Measurements from ENCODE around the gene RBBP8. TPM values are rescaled to one million over a fixed set of nuclear protein-coding genes. Genes with fewer than 3 reads are reported as not detected.
A peak's percentile ranks its signal among the peaks of the same experiment; 100 is the strongest.

The RBBP8 gene
- polyA plus RNA-seq, 1 donor: 10.4 TPM

- DNase-seq: no peak
Observed at GRCh38 chr18:22999647-23000046, 66.5 kb downstream of the RBBP8 start.

GRCh38 chr18:23003289-23003688 is 70.2 kb downstream of the RBBP8 start:
- DNase-seq: no peak

GRCh38 chr18:23012249-23012648 is 79.1 kb downstream of the RBBP8 start:
- no peak for DNase-seq

- DNase-seq: no peak
Observed at GRCh38 chr18:23020555-23021294, 87.6 kb downstream of the RBBP8 start.

GRCh38 chr18:23021623-23022022 is 88.5 kb downstream of the RBBP8 start:
- DNase-seq: no peak

- DNase-seq: no peak
Observed at GRCh38 chr18:23032030-23032582, 99.0 kb downstream of the RBBP8 start.

- no peak for DNase-seq
Observed at GRCh38 chr18:23033056-23033455, 99.9 kb downstream of the RBBP8 start.

GRCh38 chr18:23036660-23037201 is 103.6 kb downstream of the RBBP8 start:
- DNase-seq: no peak

GRCh38 chr18:23037646-23038045 is 104.5 kb downstream of the RBBP8 start:
- DNase-seq: no peak

GRCh38 chr18:23038712-23039111 is 105.6 kb downstream of the RBBP8 start:
- no peak for DNase-seq

- no peak for DNase-seq
Observed at GRCh38 chr18:23042133-23042532, 109.0 kb downstream of the RBBP8 start.

GRCh38 chr18:23043803-23044376 is 110.8 kb downstream of the RBBP8 start:
- no peak for DNase-seq

GRCh38 chr18:23049698-23050373 is 116.7 kb downstream of the RBBP8 start:
- no peak for DNase-seq

GRCh38 chr18:23053776-23054457 is 120.8 kb downstream of the RBBP8 start:
- peak; percentile 74 for DNase-seq

GRCh38 chr18:23054553-23054952 is 121.4 kb downstream of the RBBP8 start:
- DNase-seq: no peak

- DNase-seq: no peak
Observed at GRCh38 chr18:23056315-23056714, 123.2 kb downstream of the RBBP8 start.

- DNase-seq: no peak
Observed at GRCh38 chr18:23057096-23057495, 124.0 kb downstream of the RBBP8 start.

- DNase-seq: no peak
Observed at GRCh38 chr18:23058746-23059415, 125.8 kb downstream of the RBBP8 start.

GRCh38 chr18:23059541-23060465 is 126.7 kb downstream of the RBBP8 start:
- no peak for DNase-seq

GRCh38 chr18:23062011-23062410 is 128.9 kb downstream of the RBBP8 start:
- DNase-seq: no peak

GRCh38 chr18:23063502-23063901 is 130.4 kb downstream of the RBBP8 start:
- no peak for DNase-seq
